HUES48 (cell line): ENCODE results near the gene GSK3A.
"Not testable (repeated sequence)": the region's sequence is repeated elsewhere in the genome, so short reads cannot be mapped to it uniquely, and the experiment has no call there.

Source experiments
- H3K27ac ChIP-seq: one replicate; pipeline ENCODE4 v1.7.0; 2013; ENCODE audit warnings: low read depth, low read length, inconsistent platforms
- H3K27me3 ChIP-seq: 2 replicates; pipeline ENCODE4 v1.6.1; 2013; ENCODE audit warnings: mild to moderate bottlenecking, low read length; ENCODE audit not compliant: control insufficient read depth, insufficient read depth
- H3K36me3 ChIP-seq: 2 replicates; pipeline ENCODE4 v1.6.1; 2013; ENCODE audit warnings: low read length; ENCODE audit not compliant: control insufficient read depth, insufficient read depth
- H3K4me1 ChIP-seq: 2 replicates; pipeline ENCODE4 v1.6.1; 2013; ENCODE audit warnings: mild to moderate bottlenecking, low read length; ENCODE audit not compliant: control insufficient read depth, insufficient read depth
- H3K4me3 ChIP-seq: 2 replicates; pipeline ENCODE4 v1.5.1; 2013; ENCODE audit warnings: mild to moderate bottlenecking, low read depth, low read length
- H3K9ac ChIP-seq: 2 replicates; pipeline ENCODE4 v1.6.1; 2013; ENCODE audit warnings: mild to moderate bottlenecking, low read depth, low read length, moderate library complexity
- H3K9me3 ChIP-seq: 2 replicates; pipeline ENCODE4 v1.6.1; 2013; ENCODE audit warnings: low read length; ENCODE audit not compliant: control insufficient read depth, insufficient read depth

GSK3A gene

GRCh38 chr19:42266928-42267603 lies 24.7 kb upstream of the GSK3A start:
- not testable (repeated sequence) for H3K27me3 ChIP-seq, H3K36me3 ChIP-seq, H3K27ac ChIP-seq, H3K9me3 ChIP-seq
- Histone ChIP-seq H3K4me1 (peaks cover 16% of the 10 kb centered on the region; the same call in 1 of the 2 replicates), H3K4me3 (peak overlapping the region; percentile 76; the same call in 1 of the 2 replicates), H3K9ac (0 out of 2 replicates have a peak overlapping the region, but pooled peaks have one; percentile 65)

- H3K9ac ChIP-seq: not testable (repeated sequence)
- H3K4me1 ChIP-seq: peaks cover 16% of the 10 kb centered on the region; the same call in 1 of the 2 replicates
Observed at GRCh38 chr19:42266105-42266504, 23.7 kb upstream of the GSK3A start.

GRCh38 chr19:42261763-42262162 lies 19.4 kb upstream of the GSK3A start:
- Histone ChIP-seq H3K4me3 (no peak overlapping the region), H3K27ac (no peak overlapping the region), H3K27me3 (peaks cover 2% of the 10 kb centered on the region), H3K4me1 (no peaks in the 10 kb centered on the region), H3K36me3 (no peaks in the 10 kb centered on the region), H3K9ac (no peak overlapping the region), H3K9me3 (no peaks in the 10 kb centered on the region)

More at GRCh38 chr19:42266105-42266504, 23.7 kb upstream of the GSK3A start:
- not testable (repeated sequence) for H3K36me3 ChIP-seq, H3K27me3 ChIP-seq, H3K9me3 ChIP-seq, H3K4me3 ChIP-seq, H3K27ac ChIP-seq

DNA sequence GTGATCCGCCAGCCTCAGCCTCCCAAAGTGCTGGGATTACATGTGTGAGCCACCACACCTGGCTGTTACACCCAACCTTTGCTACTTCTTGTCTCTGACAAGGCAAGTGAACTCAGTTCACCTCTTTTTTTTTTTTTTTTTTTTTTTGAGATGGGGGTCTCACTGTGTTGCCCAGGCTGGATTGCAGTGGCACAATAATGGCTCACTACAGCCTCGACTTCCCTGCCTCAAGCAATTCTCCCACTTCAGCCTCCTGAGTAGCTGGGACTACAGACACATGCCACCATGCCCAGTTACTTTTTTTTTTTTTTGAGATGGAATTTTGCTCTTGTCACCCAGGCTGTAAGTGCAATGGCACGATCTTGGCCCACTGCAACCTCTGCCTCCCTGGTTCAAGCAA lies 15.4 kb upstream of the GSK3A start:
- not testable (repeated sequence) for H3K36me3 ChIP-seq, H3K4me1 ChIP-seq, H3K9ac ChIP-seq, H3K27ac ChIP-seq, H3K9me3 ChIP-seq, H3K27me3 ChIP-seq, H3K4me3 ChIP-seq

DNA sequence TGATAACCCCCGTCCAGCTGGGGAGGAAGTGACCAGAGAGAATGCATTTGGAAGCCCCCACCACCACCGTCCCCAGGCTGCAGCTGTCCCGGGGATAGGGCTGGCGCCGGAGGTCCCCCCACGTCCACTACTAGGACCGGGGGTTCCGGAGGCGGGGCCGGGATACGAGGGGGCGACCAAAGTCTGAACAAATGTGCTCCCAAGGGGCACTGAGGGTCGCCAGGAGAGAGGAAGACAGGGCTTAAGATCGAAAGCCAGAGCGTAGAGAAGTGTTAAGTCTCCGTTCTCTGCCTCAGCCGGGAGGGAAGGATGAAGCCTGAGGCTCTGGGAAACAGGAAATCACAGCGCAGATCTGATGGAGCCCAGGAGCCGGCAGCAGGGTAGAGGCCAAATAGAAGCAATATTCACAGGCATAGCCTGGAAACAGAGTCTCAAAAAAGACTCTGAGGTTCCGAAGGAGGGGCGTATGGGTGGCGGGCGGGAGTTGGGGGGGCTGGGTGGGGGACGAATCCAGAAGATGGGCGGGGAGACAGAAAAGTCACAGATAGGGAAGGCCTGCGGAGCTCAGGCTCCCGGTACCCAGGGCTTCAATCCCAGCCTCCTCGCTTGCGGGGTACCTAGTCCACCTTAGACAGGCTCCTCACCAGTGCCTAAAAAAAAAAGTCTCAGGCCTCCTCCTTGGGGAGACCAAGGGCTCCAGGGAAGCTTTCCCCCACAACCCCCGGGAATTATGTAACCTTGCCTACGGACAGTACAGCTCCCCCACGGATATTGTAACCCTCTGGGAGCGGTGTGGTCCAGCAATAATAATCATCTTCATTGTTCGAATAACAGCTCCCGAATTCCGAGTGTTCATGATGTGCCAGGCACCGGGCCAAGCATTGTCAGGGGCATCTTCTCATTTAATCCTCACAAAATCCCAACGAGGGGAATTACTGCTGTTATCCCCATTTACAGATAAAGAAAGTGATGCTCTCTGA lies 13.7 kb upstream of the GSK3A start:
- Histone ChIP-seq H3K27ac (peak overlapping the region; percentile 70), H3K4me1 (peaks cover 20% of the 10 kb centered on the region), H3K36me3 (no peaks in the 10 kb centered on the region), H3K9ac (no peak overlapping the region), H3K4me3 (peak overlapping the region; percentile 68), H3K27me3 (peaks cover 8% of the 10 kb centered on the region), H3K9me3 (no peaks in the 10 kb centered on the region)

DNA sequence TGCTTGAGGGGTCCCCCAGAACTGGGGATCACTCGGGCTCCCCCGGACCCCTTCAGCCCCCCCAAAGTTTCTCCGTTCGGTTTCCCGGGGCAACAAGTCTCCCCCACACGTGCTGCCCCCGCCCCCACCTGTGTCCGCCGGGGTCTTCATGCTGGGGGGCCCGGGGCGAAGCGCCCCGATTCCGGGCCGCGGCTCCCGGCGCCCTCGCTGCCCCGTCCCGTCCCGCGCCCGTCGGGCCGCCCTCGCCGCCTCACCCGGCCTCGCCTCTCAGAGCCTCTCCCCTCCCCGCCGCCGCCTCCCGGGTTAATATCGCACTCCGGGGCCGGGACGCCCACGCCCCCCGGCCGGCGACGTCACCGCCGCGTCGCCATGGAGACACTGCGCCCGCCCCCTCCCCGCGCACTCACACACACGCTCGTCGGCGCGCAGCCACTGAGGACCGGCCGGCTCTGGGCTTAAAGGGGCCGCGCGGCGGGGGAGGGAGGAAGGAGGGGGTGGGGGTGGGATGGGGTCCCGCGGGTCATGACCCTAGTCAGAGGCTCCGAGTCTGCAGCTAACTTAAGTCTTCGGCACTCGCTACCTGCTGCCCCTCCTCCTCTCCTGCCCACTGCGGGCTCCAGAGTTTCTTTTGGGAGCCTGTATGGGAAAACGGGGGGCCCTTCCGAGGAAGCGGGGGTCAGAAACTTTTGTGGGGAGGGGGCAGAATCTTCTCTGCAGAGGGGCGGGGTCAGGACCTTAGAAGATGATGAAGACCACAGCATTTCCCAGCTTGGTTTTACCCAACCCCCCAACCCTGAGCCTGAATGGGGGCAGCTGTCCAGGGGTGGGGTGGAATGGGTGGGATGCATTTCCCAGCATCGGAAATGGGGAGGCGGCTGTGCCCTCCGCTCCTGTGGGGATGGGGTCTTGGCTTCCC lies 12.7 kb upstream of the GSK3A start, which contains the start of gene ERF:
ERF (minus strand) TSS at position 279 of the 916 bp plus-strand sequence; CDS start at position 150, 129 bp downstream.
- no peaks in the 10 kb centered on the region for H3K9me3 ChIP-seq
- peak within 1 kb of the TSS; percentile 92 for H3K27ac ChIP-seq
- peak within 1 kb of the TSS; percentile 47 for H3K9ac ChIP-seq
- peaks cover 4% of the 10 kb centered on the region; the same call in 1 of the 2 replicates for H3K36me3 ChIP-seq
- H3K4me1 ChIP-seq: peaks cover 20% of the 10 kb centered on the region
- peaks cover 8% of the 10 kb centered on the region for H3K27me3 ChIP-seq
- H3K4me3 ChIP-seq: peak within 1 kb of the TSS; percentile 68

- peak overlapping the region; percentile 68 for H3K4me3 ChIP-seq
- H3K36me3 ChIP-seq: peaks cover 11% of the 10 kb centered on the region
- H3K27me3 ChIP-seq: peaks cover 8% of the 10 kb centered on the region
- no peaks in the 10 kb centered on the region for H3K9me3 ChIP-seq
- H3K27ac ChIP-seq: peak overlapping the region; percentile 92
- H3K4me1 ChIP-seq: peaks cover 20% of the 10 kb centered on the region
- peak overlapping the region; percentile 47 for H3K9ac ChIP-seq
Observed at GRCh38 chr19:42254089-42254849, 11.9 kb upstream of the GSK3A start.

DNA sequence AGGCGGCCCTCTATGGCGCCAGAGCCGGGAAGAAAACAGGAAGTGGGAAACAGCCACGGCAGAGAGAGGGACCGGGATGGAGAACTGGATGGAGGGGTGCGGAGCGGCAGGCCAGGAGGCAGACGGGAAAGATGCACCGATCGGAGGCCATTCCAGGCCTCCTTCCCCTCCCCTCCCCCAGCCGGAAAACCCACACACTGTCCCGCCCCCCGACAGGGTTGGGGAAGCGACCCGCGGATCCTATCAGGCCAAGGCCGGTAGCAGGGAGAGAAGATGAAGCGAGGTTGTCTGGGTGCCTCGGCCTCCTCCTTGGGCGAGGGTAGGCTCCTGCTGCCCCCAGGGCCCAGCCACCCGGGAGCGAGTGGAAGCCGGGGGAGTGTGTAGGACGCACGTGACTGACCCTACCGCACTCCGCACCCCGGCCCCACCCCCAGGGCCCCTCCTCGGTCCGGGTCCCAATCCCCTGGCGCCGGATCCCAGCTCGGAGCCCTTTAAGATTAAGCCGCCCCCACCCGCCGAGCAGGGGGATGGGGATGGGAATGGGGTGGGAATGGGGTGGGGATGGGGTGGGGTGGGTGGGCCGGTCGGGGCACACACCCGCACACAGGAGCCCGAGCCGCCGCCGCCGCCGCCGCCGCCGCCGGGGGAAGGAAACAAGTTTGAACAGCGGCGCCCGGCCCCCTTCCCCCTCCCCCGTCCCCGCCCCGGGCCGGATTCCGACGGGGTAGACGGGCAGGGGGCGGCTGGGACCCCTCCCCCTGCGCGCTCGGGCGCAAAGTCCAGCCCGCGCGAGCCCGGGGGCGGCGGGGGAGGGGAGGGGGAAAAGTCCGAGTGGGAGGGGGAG lies 11.1 kb upstream of the GSK3A start:
- Histone ChIP-seq H3K4me3 (peak overlapping the region; percentile 89), H3K9ac (peak overlapping the region; percentile 77), H3K4me1 (peaks cover 20% of the 10 kb centered on the region), H3K27me3 (peaks cover 8% of the 10 kb centered on the region), H3K36me3 (peaks cover 16% of the 10 kb centered on the region), H3K27ac (peak overlapping the region; percentile 92), H3K9me3 (no peaks in the 10 kb centered on the region)

DNA sequence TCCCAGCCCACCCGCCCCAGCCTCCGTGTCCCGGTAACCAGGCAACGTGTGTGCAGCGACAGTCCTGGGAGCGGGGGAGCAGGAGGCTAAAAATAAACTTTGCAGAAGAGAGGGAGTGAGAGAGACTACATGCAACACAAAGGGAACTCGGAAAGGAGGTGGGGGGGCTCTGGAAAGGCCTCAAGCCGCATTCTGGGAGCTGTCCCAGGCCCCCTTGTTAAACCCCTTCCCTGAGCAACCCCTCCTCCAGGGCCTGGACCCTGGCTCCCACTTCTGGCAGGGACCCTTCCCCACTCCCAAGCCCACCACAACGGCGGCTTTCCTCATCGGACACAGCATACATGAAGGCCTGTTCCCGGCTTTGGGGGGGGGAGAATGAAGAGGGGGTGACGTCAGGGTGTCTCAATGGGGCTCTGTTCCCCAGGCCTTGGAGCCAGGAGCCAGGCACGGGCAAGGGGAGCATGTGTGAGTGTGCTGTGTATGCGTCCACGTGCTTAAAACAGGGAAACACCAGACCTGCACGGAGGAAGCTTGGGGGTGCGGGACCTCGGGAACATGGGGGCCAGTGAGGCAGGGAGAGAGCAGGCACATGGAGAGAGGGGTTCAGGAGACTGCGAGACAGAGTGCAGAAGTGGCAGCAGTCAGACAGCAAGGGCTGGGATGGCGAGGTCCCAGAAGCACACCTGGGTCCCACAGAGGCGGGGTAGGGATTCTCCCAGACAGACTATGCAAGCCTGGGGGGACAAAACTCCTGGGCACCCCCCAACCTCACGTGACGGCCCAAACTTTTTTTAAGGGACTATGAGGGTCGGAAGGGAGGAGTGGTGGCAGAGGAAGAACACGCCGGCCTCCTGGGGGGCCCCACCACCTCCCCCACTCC lies 10.2 kb upstream of the GSK3A start:
- Histone ChIP-seq H3K4me3 (peak overlapping the region; percentile 89), H3K9me3 (no peaks in the 10 kb centered on the region), H3K9ac (peak overlapping the region; percentile 77), H3K27me3 (peaks cover 8% of the 10 kb centered on the region), H3K36me3 (peaks cover 17% of the 10 kb centered on the region), H3K27ac (peak overlapping the region; percentile 92), H3K4me1 (peaks cover 20% of the 10 kb centered on the region)
